CMK (cell line): ENCODE data around the gene RASGRF1.
"Not testable (repeated sequence)": the region's sequence is repeated elsewhere in the genome, so short reads cannot be mapped to it uniquely, and the experiment has no call there.

Source experiments
- DNase-seq: peaks from one replicate; pipeline ENCODE4 v3.0.0-alpha.2; 2010; ENCODE audit warnings: low read depth

Gene RASGRF1

GRCh38 chr15:78930577-78931388, 159.8 kb downstream of the RASGRF1 start:
- no peak for DNase-seq

- no peak for DNase-seq
Observed at GRCh38 chr15:78929536-78930264, 160.9 kb downstream of the RASGRF1 start.

- DNase-seq = no peak
Observed at GRCh38 chr15:78928616-78929093, 161.9 kb downstream of the RASGRF1 start.

- DNase-seq = not testable (repeated sequence)
Observed at GRCh38 chr15:78928176-78928575, 162.4 kb downstream of the RASGRF1 start.

DNA sequence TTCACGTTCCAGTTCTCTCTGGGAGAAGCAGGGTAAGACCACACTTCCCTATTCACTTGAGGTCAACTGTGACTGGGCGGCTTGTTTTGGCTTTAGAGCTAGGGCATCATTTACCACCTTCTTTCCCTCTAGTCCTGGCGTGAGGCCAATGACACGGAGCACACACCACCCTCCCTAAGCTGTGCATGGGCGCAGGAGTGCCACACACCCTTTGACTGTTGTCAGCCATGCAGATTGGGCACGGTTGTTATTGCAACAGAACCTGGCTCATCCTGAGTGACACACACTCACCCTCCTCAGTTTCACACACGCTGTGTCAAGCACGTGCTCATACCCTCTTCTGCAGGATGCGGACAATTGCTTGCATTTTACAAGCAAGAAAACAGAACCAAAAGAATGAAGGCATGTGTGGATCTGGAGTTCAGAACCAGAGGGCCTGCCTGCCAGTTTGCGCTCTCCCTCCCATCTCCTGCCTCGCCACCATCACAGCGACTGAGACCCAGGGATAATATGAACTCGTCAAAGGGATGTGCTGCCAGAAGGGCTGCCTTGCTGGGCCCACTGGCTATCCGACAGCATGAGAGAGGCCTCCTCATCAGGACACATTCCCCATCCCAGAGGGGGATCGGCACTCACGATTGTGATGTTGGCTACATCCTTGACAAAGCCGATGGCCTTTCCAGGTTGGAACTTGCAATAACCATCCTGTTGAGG, 163.3 kb downstream of the RASGRF1 start:
- DNase-seq = no peak

DNA sequence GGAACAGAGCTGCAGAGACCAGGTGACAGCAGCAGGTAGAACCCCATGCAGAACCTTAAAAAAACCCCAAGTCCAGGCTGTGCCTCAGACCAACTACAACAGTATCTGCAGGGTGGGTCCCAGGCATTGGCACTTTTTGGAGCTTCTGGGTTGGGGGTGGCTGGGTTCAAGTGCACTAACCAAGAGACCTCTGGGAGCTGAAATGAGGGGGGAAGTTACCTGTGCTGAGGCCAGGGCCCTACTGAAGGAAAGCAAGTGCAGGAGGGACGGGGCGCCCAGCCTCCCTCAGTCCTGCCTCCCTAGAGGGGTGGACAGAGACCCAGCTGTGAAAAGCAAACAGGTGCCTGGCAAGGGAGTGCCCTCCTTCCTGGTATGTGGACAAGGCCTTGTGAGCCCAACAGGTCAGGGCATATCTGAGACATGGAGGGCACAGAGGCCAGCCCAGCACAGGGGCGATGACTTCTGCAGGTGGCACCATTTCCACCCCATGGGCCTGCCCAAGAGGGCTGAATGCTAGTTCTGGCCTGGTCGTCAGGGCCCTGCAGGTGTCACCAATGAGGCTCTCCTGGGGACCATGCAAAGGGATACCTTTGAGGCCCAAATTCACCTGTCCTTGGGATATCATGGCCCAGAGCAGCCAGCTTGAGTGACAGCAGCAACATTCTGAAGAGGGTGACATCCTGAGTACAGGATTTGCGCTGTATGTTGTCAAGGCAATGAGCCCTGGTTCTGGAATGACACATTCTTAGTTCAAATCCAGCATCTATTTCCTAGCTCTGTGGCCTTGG, 164.4 kb downstream of the RASGRF1 start:
- DNase-seq = no peak

- no peak for DNase-seq
Observed at GRCh38 chr15:78925076-78925624, 165.4 kb downstream of the RASGRF1 start.

- DNase-seq = no peak
Observed at GRCh38 chr15:78923480-78924360, 166.9 kb downstream of the RASGRF1 start.

DNA sequence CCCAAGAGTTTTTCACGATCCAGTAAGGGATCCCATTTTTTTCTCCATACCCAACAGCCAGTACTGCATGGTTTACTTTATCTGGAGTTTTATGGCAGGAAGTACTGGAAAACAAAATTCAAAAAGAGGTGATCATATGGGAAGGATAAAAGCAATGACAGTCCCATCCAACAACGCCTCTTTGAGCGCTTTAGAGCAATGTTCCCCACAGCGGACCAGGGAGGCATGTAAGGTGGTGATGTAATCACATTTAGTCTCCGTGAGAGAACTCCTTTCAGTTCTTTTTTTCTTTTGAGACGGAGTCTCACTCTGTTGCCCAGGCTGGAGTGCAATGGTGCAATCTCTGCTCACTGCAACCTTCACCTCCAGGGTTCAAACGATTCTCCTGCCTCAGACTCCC, 167.6 kb downstream of the RASGRF1 start:
- no peak for DNase-seq

DNA sequence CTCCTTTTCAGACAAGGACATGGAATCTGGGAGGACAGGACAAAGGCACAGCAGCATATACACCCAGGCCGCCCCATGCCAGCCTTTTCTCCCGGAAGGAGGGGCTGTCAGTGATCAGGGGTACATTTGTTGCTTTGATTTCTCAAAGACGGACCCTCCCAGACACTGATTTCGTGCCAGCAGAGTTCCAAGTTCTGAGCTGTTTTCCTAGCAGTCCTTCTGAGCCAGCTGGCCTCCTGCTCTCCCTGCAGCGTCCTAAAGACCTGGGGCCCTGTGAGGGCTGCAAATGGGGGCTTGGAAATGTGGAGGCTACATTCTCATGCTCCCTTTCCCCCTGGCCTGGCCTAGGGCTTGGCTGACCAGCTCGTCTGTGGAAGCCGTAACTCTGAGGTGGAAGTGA, 168.1 kb downstream of the RASGRF1 start:
- no peak for DNase-seq

DNA sequence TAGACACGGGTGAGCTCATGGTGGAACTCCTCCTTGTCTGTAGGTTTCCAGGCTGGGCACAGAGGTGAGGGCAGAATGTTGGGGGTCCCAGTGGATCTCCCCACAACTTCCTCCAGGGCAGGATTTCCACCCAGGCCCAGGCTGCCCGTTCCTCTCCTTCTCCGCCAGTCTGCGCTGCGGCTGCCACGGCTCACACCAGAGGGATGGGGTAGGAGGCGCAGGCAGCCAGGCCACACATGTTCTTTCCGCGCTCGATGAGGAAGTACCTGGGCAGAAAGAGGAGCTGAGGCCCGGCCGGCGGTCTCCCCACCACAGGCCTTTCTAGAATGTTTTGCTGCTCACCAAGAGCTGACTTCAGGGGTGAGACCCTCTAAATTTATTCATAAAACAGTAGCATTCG, 168.6 kb downstream of the RASGRF1 start:
- no peak for DNase-seq

DNA sequence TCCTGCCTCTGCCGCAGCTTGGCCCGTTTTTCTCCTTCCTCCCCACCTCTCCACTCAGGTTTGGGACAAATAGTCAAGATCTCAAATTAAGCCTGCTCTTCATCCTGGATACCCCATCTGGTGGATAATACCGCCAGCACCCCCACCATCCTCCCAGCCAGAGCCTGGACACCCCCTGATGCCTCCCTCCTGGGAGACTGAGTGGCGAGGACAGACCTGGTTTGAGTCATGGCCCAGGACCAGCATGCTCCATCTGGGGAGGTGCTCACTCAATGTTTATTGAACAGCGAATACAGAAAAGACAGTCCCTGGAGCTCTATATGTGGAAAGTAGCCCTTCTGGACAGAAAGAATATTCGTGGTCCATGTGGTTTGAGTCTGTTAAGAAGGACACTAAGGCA, 169.1 kb downstream of the RASGRF1 start:
- no peak for DNase-seq

GRCh38 chr15:78917888-78918287, 172.7 kb downstream of the RASGRF1 start:
- no peak for DNase-seq

GRCh38 chr15:78916088-78916487, 174.5 kb downstream of the RASGRF1 start:
- no peak for DNase-seq

DNA sequence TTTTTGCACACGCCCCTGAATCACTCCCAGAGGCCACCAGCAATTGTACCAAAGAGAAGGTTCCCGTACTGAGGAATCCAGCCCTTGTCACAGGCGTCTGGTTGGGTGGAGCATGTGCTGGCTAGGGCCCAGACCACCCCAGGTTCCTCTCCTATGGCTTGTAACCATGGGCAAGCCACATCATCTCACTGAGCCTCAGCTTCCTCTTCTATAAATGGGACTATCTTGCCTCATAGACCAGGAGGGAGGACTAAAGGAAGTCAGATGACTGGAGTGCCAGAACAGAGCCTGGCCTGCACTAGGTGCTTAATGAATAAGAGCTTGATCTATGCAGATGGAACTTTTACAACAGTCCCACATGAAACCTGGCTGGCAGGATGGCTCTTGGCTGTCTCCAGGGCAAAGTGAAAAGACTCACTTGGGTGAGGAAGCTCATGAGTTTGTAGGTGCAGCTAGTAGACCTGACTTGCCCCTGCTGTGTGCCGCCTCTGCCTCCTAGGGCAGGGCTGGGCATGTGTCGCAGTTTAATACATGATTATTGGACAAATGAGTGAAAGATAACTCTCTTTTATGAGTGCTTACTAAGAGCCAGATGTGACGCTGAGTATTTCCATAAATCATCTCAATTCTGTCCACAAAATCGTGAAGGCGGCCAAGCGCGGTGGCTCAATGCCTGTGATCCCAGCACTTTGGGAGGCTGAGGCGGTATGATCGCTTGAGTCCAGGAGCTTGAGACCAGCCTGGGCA, 175.1 kb downstream of the RASGRF1 start:
- no peak for DNase-seq

- DNase-seq = no peak
Observed at GRCh38 chr15:78914027-78914764, 176.4 kb downstream of the RASGRF1 start.

- DNase-seq = no peak
Observed at GRCh38 chr15:78913012-78913411, 177.6 kb downstream of the RASGRF1 start.

DNA sequence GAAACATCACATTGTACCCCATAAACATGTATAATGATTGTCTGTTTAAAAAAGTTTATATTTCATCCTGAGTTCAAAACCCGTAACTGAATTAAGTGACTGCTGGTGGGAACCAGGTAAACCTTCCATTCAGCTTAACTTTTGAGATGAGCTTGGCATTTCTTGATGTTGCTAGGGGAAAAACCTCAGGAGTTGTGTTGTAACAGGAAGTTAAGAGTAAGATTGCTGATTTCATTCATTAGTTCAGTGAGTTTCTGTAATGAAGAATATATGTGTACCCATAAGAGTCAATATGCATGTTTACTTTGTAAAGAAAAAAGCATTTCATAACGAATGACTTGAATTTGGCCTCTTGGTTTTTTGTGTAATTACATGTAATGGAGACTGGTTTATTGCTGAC, 178.3 kb downstream of the RASGRF1 start:
- no peak for DNase-seq

- no peak for DNase-seq
Observed at GRCh38 chr15:78910271-78910670, 180.3 kb downstream of the RASGRF1 start.
